K562 (cell line): ENCODE data around the gene NUP214. TPM values are rescaled to one million over a fixed set of nuclear protein-coding genes. Genes with fewer than 3 reads are reported as not detected.

Experiments
- ATAC-seq: fragments of 200-7000 bp; cut with Tn5 transposase; 3 replicates; pipeline ENCODE4 v1.9.1; 2020; ENCODE audit warnings: moderate library complexity
- BruUV-seq: library from RNA; stranded (reverse); fragments of 400-500 nt; replicated peaks from 2 replicates; lab custom pipeline; 2021; lab: Mats Ljungman, UMichigan
- CTCF ChIA-PET: fragments of 300-600 bp; formaldehyde crosslinking; extraction: SDS; loops from one replicate; lab custom pipeline; 2021; ENCODE audit warnings: low intra/inter-chr PET ratio; lab: Yijun Ruan, JAX
- POLR2A ChIA-PET: fragments of 300-600, 350-650 bp; sonication (Branson Sonifier 250); formaldehyde crosslinking; extraction: SDS; loops from one replicate; lab custom pipeline; 2021; ENCODE audit warnings: antibody characterized with exemption, inconsistent platforms; lab: Yijun Ruan, JAX
- DNase-seq, 4 experiments: peaks; one replicate each; pipeline versions ENCODE4 v3.0.0 to v3.0.0-alpha.2; 2011 to 2018; ENCODE audit warnings: low spot score in 3 of 4, mixed read lengths in 3 of 4; ENCODE audit errors: extremely low read depth in 1 of 4
- FAIRE-seq: peaks from 2 replicates; lab custom pipeline; 2011; peaks lifted over from hg19 to GRCh38; lab: Jason Lieb, UNC
- H2AFZ ChIP-seq: 2 replicates; pipeline ENCODE4 v1.6.0; 2011; ENCODE audit warnings: low read depth, low read length, control low read depth, inconsistent platforms
- H3K27ac ChIP-seq: fragments of 200-600 bp; 3 replicates; pipeline ENCODE4 v1.8.0; 2011; ENCODE audit warnings: low read depth, mild to moderate bottlenecking, control low read depth, inconsistent platforms, low read length, moderate library complexity, mixed read lengths; ENCODE audit errors: extremely low read depth
- H3K27me3 ChIP-seq, 2 experiments: fragments of 300-600 bp in 1 of 2; 2 replicates in 1 of 2; 3 replicates in 1 of 2; pipeline versions ENCODE4 v1.6.0 to v1.8.0; 2011; ENCODE audit warnings: inconsistent platforms in 2 of 2, low read length in 2 of 2, mild to moderate bottlenecking in 1 of 2, mixed read lengths in 1 of 2, moderate library complexity in 1 of 2; ENCODE audit not compliant: control insufficient read depth in 2 of 2, insufficient read depth in 2 of 2
- H3K36me3 ChIP-seq: fragments of 300-600 bp; 3 replicates; pipeline ENCODE4 v1.8.0; 2011; ENCODE audit warnings: mild to moderate bottlenecking, low read length, inconsistent platforms; ENCODE audit not compliant: control insufficient read depth, insufficient read depth
- H3K4me1 ChIP-seq, 2 experiments: fragments of 200-600 bp in 1 of 2; replicated peaks in 1 of 2; 2 replicates in 1 of 2; 3 replicates in 1 of 2; pipeline versions ENCODE4 v1.5.1 to v1.8.0; 2011; ENCODE audit warnings: inconsistent platforms in 2 of 2, low read length in 2 of 2, mild to moderate bottlenecking in 1 of 2, mixed read lengths in 1 of 2, moderate library complexity in 1 of 2; ENCODE audit not compliant: control insufficient read depth in 2 of 2, insufficient read depth in 2 of 2
- H3K4me2 ChIP-seq: 2 replicates; pipeline ENCODE4 v1.6.1; 2011; ENCODE audit warnings: low read length, control low read depth, inconsistent platforms, mixed read lengths; ENCODE audit not compliant: insufficient read depth
- H3K4me3 ChIP-seq: fragments of 200-600 bp; sonication (generic), shearing (Covaris generic); 2 replicates; pipeline ENCODE4 v1.5.1; 2016; ENCODE audit warnings: control low read depth, inconsistent platforms
- H3K79me2 ChIP-seq: fragments of 200-600 bp; 3 replicates; pipeline ENCODE4 v1.8.0; 2011; ENCODE audit warnings: low read length, inconsistent platforms; ENCODE audit not compliant: control insufficient read depth, insufficient read depth
- H3K9ac ChIP-seq, 2 experiments: 2 replicates each; pipeline versions ENCODE4 v1.6.0 to v1.6.1; 2011; ENCODE audit warnings: low read depth in 2 of 2, low read length in 2 of 2, control low read depth in 1 of 2, inconsistent platforms in 1 of 2, mild to moderate bottlenecking in 1 of 2, mixed read lengths in 1 of 2; ENCODE audit not compliant: insufficient read depth in 1 of 2
- H3K9me1 ChIP-seq: one replicate; pipeline ENCODE4 v1.6.0; 2011; ENCODE audit warnings: inconsistent platforms, mild to moderate bottlenecking, low read length, moderate library complexity; ENCODE audit not compliant: control insufficient read depth, insufficient read depth
- H3K9me3 ChIP-seq: replicated peaks from 2 replicates; pipeline ENCODE4 v1.5.1; 2011; ENCODE audit warnings: low read depth, low read length, inconsistent platforms; ENCODE audit not compliant: control insufficient read depth, insufficient read depth
- H4K20me1 ChIP-seq: replicated peaks from 2 replicates; pipeline ENCODE4 v1.6.1; 2011; ENCODE audit warnings: low read length, inconsistent platforms, mixed read lengths; ENCODE audit not compliant: control insufficient read depth, insufficient read depth
- POLR2H ChIP-seq: IDR thresholded peaks from 2 replicates; pipeline ENCODE4 v1.6.1; 2016; ENCODE audit warnings: missing genetic modification characterization, low read depth, mild to moderate bottlenecking, control low read depth, missing compliant biosample characterization, moderate library complexity
- TBL1XR1 ChIP-seq, 2 experiments: IDR thresholded peaks; 2 replicates each; pipeline ENCODE4 v1.6.1; 2012; ENCODE audit warnings: improper control_type of control experiment in 2 of 2, low read length in 2 of 2, mild to moderate bottlenecking in 1 of 2
- ZNF354B ChIP-seq: fragments of 250-450 bp; sonication (Bioruptor Pico); IDR thresholded peaks from 2 replicates; pipeline ENCODE4 v1.4.0; 2020
- whole genome bisulfite sequencing: fragments of 100-300 bp; shearing (Covaris generic); methylation state at CpG from one replicate; pipeline ENCODE4 v1.1.6; 2016; ENCODE audit warnings: low coverage, mixed read lengths; ENCODE audit not compliant: insufficient coverage; ENCODE audit errors: missing lambda C conversion rate; 5-methylcytosine and 5-hydroxymethylcytosine counted together
- in situ Hi-C: fragments of 300-500 bp; cut with MboI; formaldehyde crosslinking; loops from 4 replicates; pipeline ENCODE4 v1.15.0; 2018; ENCODE audit warnings: inconsistent platforms, mixed read lengths
- intact Hi-C: fragments of 100-400 bp; cut with micrococcal nuclease; formaldehyde crosslinking; loops from 2 replicates; pipeline ENCODE4 v1.14.2; 2022
- polyA plus RNA-seq, 8 experiments: library from polyadenylated mRNA; depleted of rRNA in 4 of 8; stranded (reverse) in 5 of 8; unstranded in 3 of 8; fragments of >200 nt; fragmentation: Nextera tagmentation in 2 of 8; fragmentation: Illumina TruSeq in 1 of 8; extraction: Ambion mirVana in 2 of 8; extraction: Trizol in 1 of 8; gene quantifications; 2 replicates each; pipeline versions ENCODE4 v1.2.1 to v1.2.3, GENCODE V29; 2011 to 2014; ENCODE audit warnings: inconsistent platforms in 1 of 8, missing spikeins in 1 of 8
- total RNA-seq, 7 experiments: library from RNA; depleted of rRNA in 6 of 7; stranded (reverse); fragments of >200 nt in 6 of 7; fragmentation: Illumina TruSeq in 2 of 7; extraction: Trizol in 2 of 7; gene quantifications; 2 replicates each; pipeline versions ENCODE4 v1.2.1 to v1.2.3, GENCODE V29; 2011 to 2021; ENCODE audit warnings: low replicate concordance in 1 of 7

Gene NUP214
- total and polyA plus RNA-seq, 9 of the 15 experiments (the other 6 are each of a cell fraction or from before 2014, with no cell fraction given), result 56.9 to 332 (median 97.1) TPM

DNA sequence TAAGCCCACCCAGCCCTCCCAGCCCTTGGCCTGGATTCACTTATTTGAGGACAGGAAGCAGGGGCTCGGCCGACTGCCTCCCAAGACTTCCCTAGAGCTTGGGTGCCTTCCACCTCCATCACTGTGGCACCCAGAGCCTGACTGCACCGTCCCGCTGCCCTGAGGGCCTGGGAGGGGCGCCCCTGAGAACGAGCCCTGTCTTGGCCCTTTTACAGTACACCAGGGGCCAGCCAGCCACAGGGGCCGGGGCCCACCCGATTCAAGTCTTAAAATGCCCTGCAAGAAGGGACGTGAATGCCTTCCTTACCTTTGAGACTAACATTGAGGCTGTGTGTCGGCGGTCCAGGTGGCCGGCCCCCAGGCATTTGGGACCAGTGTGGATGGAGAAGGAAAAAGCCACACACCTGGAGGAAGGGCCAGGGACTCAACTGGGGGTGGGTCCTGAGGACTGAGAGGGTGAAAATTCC is 134.1 kb downstream of the NUP214 start:
- Histone ChIP-seq H3K9ac (peak overlapping the region in 1 of 2 experiments; percentile 13; a peak in 1 of 4 replicates), H3K27ac (no peak overlapping the region), H3K9me1 (peaks cover 9% of the 10 kb centered on the region), H3K9me3 (no peaks in the 10 kb centered on the region), H3K4me2 (no peak overlapping the region), H4K20me1 (peaks cover 7% of the 10 kb centered on the region; the same call in 1 of the 2 replicates), H2AFZ (no peak overlapping the region), H3K27me3 (peaks cover 0 to 9% of the 10 kb centered on the region in 2 experiments; a peak in 1 of 5 replicates), H3K4me3 (no peak overlapping the region), H3K79me2 (peaks cover 16% of the 10 kb centered on the region; the same call in 1 of the 3 replicates), H3K4me1 (peaks cover 12 to 37% of the 10 kb centered on the region in 2 experiments), H3K36me3 (peaks cover 63% of the 10 kb centered on the region)
- intact Hi-C loops (no loop called here), in situ Hi-C loops (no loop called here)
- CTCF ChIA-PET, result no interaction called here
- WGBS, result 72% methylated on average over 12 of the region's 12 CpGs
- ATAC-seq, result no peak
- peak in 3 of 4 experiments; percentile 16 to 60 (median 48) for DNase-seq
- POLR2A ChIA-PET, result interaction anchor here (0.8 to 17.3 kb wide), 6 partner anchors 10 to 237 kb away, joined by 3 to 338 read pairs (median 28); partner anchors contain the start of gene FAM78A
- TF ChIP-seq ZNF354B (CRISPR knock-in tag) (no peak), POLR2H (tag) (no peak), TBL1XR1 (IDR thresholded peaks at IDR 0.05; ENCODE audit: low read length in 2 of 2) (0 out of 4 replicates have a peak, but pooled peaks of 1 of the 2 experiments have one; percentile 43)
- no peak for FAIRE-seq
- BruUV-seq, result no TSS peak
